ENCODE measurements around the gene TDO2. TPM values are rescaled to one million over a fixed set of nuclear protein-coding genes. Genes with fewer than 3 reads are reported as not detected.
"Not testable (repeated sequence)": the region's sequence is repeated elsewhere in the genome, so short reads cannot be mapped to it uniquely, and the experiment has no call there.

TDO2 gene
- total RNA-seq, 2 experiments from 2014 or later = not detected

DNA sequence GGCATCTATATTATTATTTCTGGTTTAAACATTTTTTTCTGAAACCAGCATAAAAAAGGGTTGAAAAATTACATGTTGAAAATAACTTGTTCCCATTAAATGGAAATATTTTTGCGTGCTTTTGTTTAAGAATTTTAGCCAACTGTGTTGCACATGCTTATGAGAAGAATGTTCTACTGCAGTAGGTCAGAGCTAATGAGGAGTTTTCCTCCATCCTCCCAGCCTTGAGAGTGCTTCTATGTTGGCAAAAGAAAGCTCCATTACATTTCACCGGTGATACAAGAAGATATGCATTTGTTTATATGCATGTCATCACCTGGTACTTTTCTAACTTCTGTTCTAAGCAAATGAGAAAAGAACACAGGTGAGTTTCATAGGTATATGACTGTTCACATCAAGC, 13.6 kb upstream of the TDO2 start:
- H3K79me2 ChIP-seq (ENCODE audit: insufficient read depth, low read depth, low read length) = no peaks in the 10 kb centered on the region
- BruUV-seq (replicated peaks) = no TSS peak
- H2AFZ ChIP-seq (ENCODE audit: low read length) = no peak overlapping the region
- H3K9me2 ChIP-seq (ENCODE audit: insufficient read depth, low read length) = no peaks in the 10 kb centered on the region
- CTCF ChIA-PET (ENCODE audit: unreplicated experiment) = interaction anchor here (0.5 kb wide), 1 partner anchor 1170 kb away, joined by 6 read pairs; no protein-coding TSS in a partner anchor
- no peaks in the 10 kb centered on the region for H4K20me1 ChIP-seq (ENCODE audit: insufficient read depth, low read length)
- POLR2A ChIA-PET = interaction anchor here (1.0 kb wide), 1 partner anchor 10 kb away, joined by 4 read pairs; no protein-coding TSS in a partner anchor
- no peak overlapping the region for H3K4me2 ChIP-seq (ENCODE audit: low read length)
- no peak overlapping the region for H3K4me3 ChIP-seq (ENCODE audit: low read depth, low read length, poor library complexity, severe bottlenecking)
- no peaks in the 10 kb centered on the region for H3K9me3 ChIP-seq (ENCODE audit: low read length)
- no peaks in the 10 kb centered on the region for H3K36me3 ChIP-seq (ENCODE audit: insufficient read depth, low read length)
- H3K4me1 ChIP-seq (ENCODE audit: insufficient read depth, low read length, poor library complexity, severe bottlenecking) = no peaks in the 10 kb centered on the region
- intact Hi-C loops (cut with micrococcal nuclease; ENCODE audit: unreplicated experiment) = no loop called here
- DNase-seq (ENCODE audit: low spot score) = no peak
- TF ChIP-seq, protein P1, sequence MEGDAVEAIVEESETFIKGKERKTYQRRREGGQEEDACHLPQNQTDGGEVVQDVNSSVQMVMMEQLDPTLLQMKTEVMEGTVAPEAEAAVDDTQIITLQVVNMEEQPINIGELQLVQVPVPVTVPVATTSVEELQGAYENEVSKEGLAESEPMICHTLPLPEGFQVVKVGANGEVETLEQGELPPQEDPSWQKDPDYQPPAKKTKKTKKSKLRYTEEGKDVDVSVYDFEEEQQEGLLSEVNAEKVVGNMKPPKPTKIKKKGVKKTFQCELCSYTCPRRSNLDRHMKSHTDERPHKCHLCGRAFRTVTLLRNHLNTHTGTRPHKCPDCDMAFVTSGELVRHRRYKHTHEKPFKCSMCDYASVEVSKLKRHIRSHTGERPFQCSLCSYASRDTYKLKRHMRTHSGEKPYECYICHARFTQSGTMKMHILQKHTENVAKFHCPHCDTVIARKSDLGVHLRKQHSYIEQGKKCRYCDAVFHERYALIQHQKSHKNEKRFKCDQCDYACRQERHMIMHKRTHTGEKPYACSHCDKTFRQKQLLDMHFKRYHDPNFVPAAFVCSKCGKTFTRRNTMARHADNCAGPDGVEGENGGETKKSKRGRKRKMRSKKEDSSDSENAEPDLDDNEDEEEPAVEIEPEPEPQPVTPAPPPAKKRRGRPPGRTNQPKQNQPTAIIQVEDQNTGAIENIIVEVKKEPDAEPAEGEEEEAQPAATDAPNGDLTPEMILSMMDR (conservative IDR thresholded peaks at IDR 0.05; ENCODE audit: low read length) = no peak
- TF ChIP-seq EZH2phosphoT487 (IDR thresholded peaks at IDR 0.05; ENCODE audit: borderline replicate concordance, low read depth, low read length) = no peak
- no peak overlapping the region for H3K27ac ChIP-seq (ENCODE audit: low read depth, low read length, poor library complexity, severe bottlenecking)

DNA sequence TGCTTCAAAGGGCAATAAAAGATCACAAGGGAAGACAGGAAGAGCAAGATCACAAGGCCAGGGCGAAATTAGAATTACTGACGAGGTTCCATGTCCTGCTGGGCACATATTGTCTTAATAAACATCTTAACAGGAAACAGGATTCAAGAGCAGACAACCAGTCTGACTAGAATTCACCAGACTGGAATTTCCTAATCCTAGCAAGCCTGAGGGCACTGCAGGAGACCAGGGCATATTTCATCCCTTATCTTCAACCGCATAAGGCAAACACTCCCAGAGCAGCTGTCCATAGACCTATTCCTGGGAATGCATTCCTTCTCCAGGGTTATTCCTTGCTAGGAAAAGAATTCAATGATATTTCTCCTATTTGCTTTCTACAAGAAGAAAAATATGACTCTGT, 12.4 kb upstream of the TDO2 start:
- no TSS peak for BruUV-seq (replicated peaks)
- Histone ChIP-seq H3K9me2 (ENCODE audit: insufficient read depth, low read length) (no peaks in the 10 kb centered on the region), H3K4me3 (ENCODE audit: low read depth, low read length, poor library complexity, severe bottlenecking) (no peak overlapping the region), H2AFZ (ENCODE audit: low read length) (no peak overlapping the region), H3K36me3 (ENCODE audit: insufficient read depth, low read length) (no peaks in the 10 kb centered on the region), H4K20me1 (ENCODE audit: insufficient read depth, low read length) (no peaks in the 10 kb centered on the region), H3K79me2 (ENCODE audit: insufficient read depth, low read depth, low read length) (no peaks in the 10 kb centered on the region), H3K9me3 (ENCODE audit: low read length) (no peaks in the 10 kb centered on the region), H3K4me1 (ENCODE audit: insufficient read depth, low read length, poor library complexity, severe bottlenecking) (no peaks in the 10 kb centered on the region), H3K27ac (ENCODE audit: low read depth, low read length, poor library complexity, severe bottlenecking) (no peak overlapping the region), H3K4me2 (ENCODE audit: low read length) (no peak overlapping the region)
- DNase-seq (ENCODE audit: low spot score) = no peak
- CTCF ChIA-PET (ENCODE audit: unreplicated experiment) = no interaction called here
- intact Hi-C loops (cut with micrococcal nuclease; ENCODE audit: unreplicated experiment) = no loop called here
- TF ChIP-seq, protein P1 (conservative IDR thresholded peaks at IDR 0.05; ENCODE audit: low read length) = no peak
- no peak for TF ChIP-seq EZH2phosphoT487 (IDR thresholded peaks at IDR 0.05; ENCODE audit: borderline replicate concordance, low read depth, low read length)
- POLR2A ChIA-PET = no interaction called here

DNA sequence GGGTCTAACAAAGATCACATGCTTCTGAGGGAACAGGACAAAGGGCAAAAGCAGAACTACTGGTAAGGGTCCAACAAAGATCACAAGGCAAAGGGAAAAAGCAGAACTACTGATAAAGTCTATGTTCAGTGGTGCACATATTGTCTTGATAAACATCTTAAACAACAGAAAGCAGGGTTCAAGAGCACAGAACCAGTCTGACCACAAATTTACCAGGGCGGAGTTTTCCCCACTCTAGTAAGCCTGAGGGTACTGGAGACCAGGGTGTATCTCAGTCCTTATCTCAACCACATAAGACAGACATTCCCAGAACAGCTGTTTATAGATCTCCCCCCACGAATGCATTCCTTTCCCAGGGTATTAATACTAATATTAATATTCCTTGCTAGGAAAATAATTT, 5.1 kb upstream of the TDO2 start:
- H2AFZ ChIP-seq (ENCODE audit: low read length); H3K79me2 ChIP-seq (ENCODE audit: insufficient read depth, low read depth, low read length); H3K4me2 ChIP-seq (ENCODE audit: low read length); H3K9me3 ChIP-seq (ENCODE audit: low read length); CTCF ChIA-PET (ENCODE audit: unreplicated experiment); H3K27ac ChIP-seq (ENCODE audit: low read depth, low read length, poor library complexity, severe bottlenecking); H3K4me3 ChIP-seq (ENCODE audit: low read depth, low read length, poor library complexity, severe bottlenecking); POLR2A ChIA-PET; H3K4me1 ChIP-seq (ENCODE audit: insufficient read depth, low read length, poor library complexity, severe bottlenecking); intact Hi-C loops (cut with micrococcal nuclease; ENCODE audit: unreplicated experiment); H3K36me3 ChIP-seq (ENCODE audit: insufficient read depth, low read length); H3K9me2 ChIP-seq (ENCODE audit: insufficient read depth, low read length); H4K20me1 ChIP-seq (ENCODE audit: insufficient read depth, low read length); DNase-seq (ENCODE audit: low spot score); BruUV-seq (replicated peaks): not testable (repeated sequence)

Measured in OCI-LY7 (cell line).